Mucosa of rectum (tissue), 2 donors: ENCODE data around the gene WDR38.
"Not testable (repeated sequence)": the region's sequence is repeated elsewhere in the genome, so short reads cannot be mapped to it uniquely, and the experiment has no call there.

ENCODE experiments used
- H3K27ac ChIP-seq, 2 donors: one replicate each; pipeline ENCODE4 v1.7.0; 2013; ENCODE audit warnings: inconsistent platforms in 2 of 2, low read depth in 2 of 2, low read length in 2 of 2
- H3K27me3 ChIP-seq, 2 donors: one replicate each; pipeline ENCODE4 v1.7.0; 2013; ENCODE audit warnings: low read length in 2 of 2; ENCODE audit not compliant: control insufficient read depth in 2 of 2, insufficient read depth in 2 of 2
- H3K36me3 ChIP-seq, 2 donors: one replicate each; pipeline ENCODE4 v1.7.0; 2013; ENCODE audit warnings: low read length in 2 of 2; ENCODE audit not compliant: control insufficient read depth in 2 of 2, insufficient read depth in 2 of 2
- H3K4me1 ChIP-seq, 2 donors: one replicate each; pipeline ENCODE4 v1.7.0; 2013; ENCODE audit warnings: low read length in 2 of 2, mild to moderate bottlenecking in 1 of 2; ENCODE audit not compliant: control insufficient read depth in 2 of 2, insufficient read depth in 2 of 2
- H3K4me3 ChIP-seq, 2 donors: one replicate each; pipeline ENCODE4 v1.7.0; 2013; ENCODE audit warnings: low read length in 2 of 2
- H3K9ac ChIP-seq, 2 donors: one replicate each; pipeline ENCODE4 v1.7.0; 2013; ENCODE audit warnings: low read length in 2 of 2, low read depth in 1 of 2, mild to moderate bottlenecking in 1 of 2
- H3K9me3 ChIP-seq, 2 donors: one replicate each; pipeline ENCODE4 v1.7.0; 2013; ENCODE audit warnings: low read length in 2 of 2; ENCODE audit not compliant: control insufficient read depth in 2 of 2
- donor health status: healthy.
- donor health status: Normal muscosa, but diverticular disease.

The WDR38 gene

GRCh38 chr9:124834591-124834990, 18.7 kb upstream of the WDR38 start:
- Histone ChIP-seq H3K4me1 (peaks cover 6 to 12% of the 10 kb centered on the region in 2 donors), H3K27me3 (no peaks in the 10 kb centered on the region), H3K27ac (no peak overlapping the region), H3K9ac (no peak overlapping the region), H3K9me3 (no peaks in the 10 kb centered on the region), H3K4me3 (no peak overlapping the region), H3K36me3 (no peaks in the 10 kb centered on the region)

GRCh38 chr9:124835026-124835557, 18.2 kb upstream of the WDR38 start:
- Histone ChIP-seq H3K27me3 (no peaks in the 10 kb centered on the region), H3K9ac (no peak overlapping the region), H3K36me3 (no peaks in the 10 kb centered on the region), H3K4me3 (no peak overlapping the region), H3K4me1 (peaks cover 6 to 12% of the 10 kb centered on the region in 2 donors), H3K9me3 (no peaks in the 10 kb centered on the region), H3K27ac (peak overlapping the region in 1 of 2 donors; percentile 48)

- peaks cover 6 to 12% of the 10 kb centered on the region in 2 donors for H3K4me1 ChIP-seq
- not testable (repeated sequence) for H3K27ac ChIP-seq, H3K9me3 ChIP-seq, H3K4me3 ChIP-seq, H3K36me3 ChIP-seq, H3K9ac ChIP-seq, H3K27me3 ChIP-seq
These were observed 15.1 kb upstream of the WDR38 start for GRCh38 chr9:124838132-124838531.

- H3K4me3 ChIP-seq, H3K36me3 ChIP-seq, H3K27ac ChIP-seq, H3K9ac ChIP-seq, H3K9me3 ChIP-seq, H3K27me3 ChIP-seq: not testable (repeated sequence)
- H3K4me1 ChIP-seq: peaks cover 6 to 12% of the 10 kb centered on the region in 2 donors
These were observed 14.5 kb upstream of the WDR38 start for GRCh38 chr9:124838567-124839275.

GRCh38 chr9:124839612-124840299, 13.5 kb upstream of the WDR38 start:
- Histone ChIP-seq H3K4me1 (peaks cover 6 to 8% of the 10 kb centered on the region in 2 donors), H3K4me3 (no peak overlapping the region), H3K36me3 (no peaks in the 10 kb centered on the region), H3K27ac (no peak overlapping the region), H3K27me3 (no peaks in the 10 kb centered on the region), H3K9me3 (no peaks in the 10 kb centered on the region), H3K9ac (no peak overlapping the region)

DNA sequence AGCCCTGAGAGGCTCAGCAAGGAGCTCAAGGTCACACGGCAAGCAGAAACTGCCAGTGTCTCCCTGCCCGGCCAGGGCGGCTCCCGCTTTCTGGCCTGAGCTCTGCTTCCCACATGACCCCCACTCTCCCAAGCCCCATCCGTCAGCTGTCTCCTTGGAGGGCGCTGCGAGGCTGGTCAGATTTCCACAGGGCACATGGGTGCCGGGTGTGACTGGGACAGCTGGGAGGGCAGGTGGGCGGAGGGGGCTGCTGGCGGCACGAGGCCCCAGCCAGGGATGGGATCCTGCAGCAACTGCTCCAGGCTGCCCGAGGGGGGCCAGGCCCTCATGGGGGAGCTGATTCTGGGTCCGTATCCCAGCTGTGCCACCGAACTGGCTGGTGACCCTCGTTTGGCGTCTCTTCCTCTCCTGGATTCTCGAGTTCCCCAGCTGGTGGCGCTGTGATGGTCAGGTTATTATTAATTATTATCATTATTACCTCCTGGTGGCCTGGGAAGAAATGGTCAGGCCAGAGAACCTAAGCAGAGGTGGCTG, 12.9 kb upstream of the WDR38 start:
- H3K27ac ChIP-seq: no peak overlapping the region
- H3K36me3 ChIP-seq: no peaks in the 10 kb centered on the region

DNA sequence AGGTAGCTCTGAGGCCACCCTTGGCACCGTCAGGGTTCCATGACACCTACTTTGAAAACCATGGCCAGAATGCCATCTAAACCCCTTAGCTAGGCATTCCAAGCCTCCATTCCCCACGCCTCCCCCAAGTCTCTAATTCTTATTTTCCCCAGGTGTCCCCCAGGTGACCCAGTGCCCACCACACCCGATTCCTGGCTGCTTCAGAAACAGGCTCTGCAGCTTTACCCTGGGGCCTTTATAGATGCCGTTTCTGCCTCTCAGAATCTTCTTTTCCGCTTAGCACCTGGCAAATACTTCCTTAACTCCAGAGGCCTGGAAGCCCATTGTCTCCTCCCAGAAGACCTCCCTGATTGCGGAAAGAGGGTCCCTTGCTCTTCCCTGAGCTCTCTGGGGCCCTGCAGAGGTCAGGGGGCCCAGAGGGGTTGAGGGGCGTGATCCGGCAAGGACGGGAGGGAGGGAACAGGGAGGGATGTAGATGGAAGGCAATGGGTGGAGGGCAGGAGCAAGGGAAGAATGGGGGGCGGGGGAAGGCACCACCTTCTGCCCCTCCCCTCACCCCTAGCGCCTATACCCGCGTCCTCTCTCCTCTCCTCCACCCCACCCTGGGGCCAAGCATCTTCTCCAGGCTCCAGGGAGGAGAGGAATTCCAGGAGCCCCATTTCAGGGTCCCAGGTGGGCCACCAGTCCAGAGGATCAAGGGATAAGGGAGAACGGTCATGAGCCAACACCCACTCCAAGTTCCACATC, 12.0 kb upstream of the WDR38 start:
- Histone ChIP-seq H3K4me3 (no peak overlapping the region), H3K4me1 (no peaks in the 10 kb centered on the region), H3K27ac (no peak overlapping the region), H3K36me3 (no peaks in the 10 kb centered on the region), H3K9me3 (no peaks in the 10 kb centered on the region), H3K27me3 (no peaks in the 10 kb centered on the region), H3K9ac (no peak overlapping the region)

More for the DNA sequence above, 12.9 kb upstream of the WDR38 start:
- Histone ChIP-seq H3K9ac (no peak overlapping the region), H3K27me3 (no peaks in the 10 kb centered on the region), H3K4me1 (peaks cover 1 to 4% of the 10 kb centered on the region in 2 donors), H3K4me3 (no peak overlapping the region), H3K9me3 (no peaks in the 10 kb centered on the region)

- H3K27ac ChIP-seq: no peak overlapping the region
- no peaks in the 10 kb centered on the region for H3K27me3 ChIP-seq
- no peaks in the 10 kb centered on the region for H3K9me3 ChIP-seq
- no peaks in the 10 kb centered on the region for H3K36me3 ChIP-seq
- H3K4me1 ChIP-seq: no peaks in the 10 kb centered on the region
- no peak overlapping the region for H3K9ac ChIP-seq
- H3K4me3 ChIP-seq: no peak overlapping the region
These were observed 9.7 kb upstream of the WDR38 start for GRCh38 chr9:124843456-124844034.

- Histone ChIP-seq H3K9me3 (no peaks in the 10 kb centered on the region), H3K27ac (no peak overlapping the region), H3K27me3 (no peaks in the 10 kb centered on the region), H3K36me3 (no peaks in the 10 kb centered on the region), H3K4me1 (no peaks in the 10 kb centered on the region), H3K4me3 (no peak overlapping the region), H3K9ac (no peak overlapping the region)
These were observed 9.0 kb upstream of the WDR38 start for GRCh38 chr9:124844291-124844690.
